HL-60 (cell line): ENCODE measurements around the gene TNFAIP8L3.

Source experiments
- GABPA ChIP-seq: IDR thresholded peaks from 2 replicates; pipeline ENCODE4 v1.6.1; 2012; ENCODE audit warnings: low read depth
- POLR2AphosphoS5 ChIP-seq: IDR thresholded peaks from 2 replicates; pipeline ENCODE4 v1.6.1; 2012; ENCODE audit warnings: low read depth
- TF ChIP-seq, protein P1 (sequence below): IDR thresholded peaks from one replicate; pipeline ENCODE4 v1.5.1; 2011; ENCODE audit warnings: low read length, control low read depth, inconsistent platforms; ENCODE audit not compliant: insufficient read depth

- TF ChIP-seq, protein P1, sequence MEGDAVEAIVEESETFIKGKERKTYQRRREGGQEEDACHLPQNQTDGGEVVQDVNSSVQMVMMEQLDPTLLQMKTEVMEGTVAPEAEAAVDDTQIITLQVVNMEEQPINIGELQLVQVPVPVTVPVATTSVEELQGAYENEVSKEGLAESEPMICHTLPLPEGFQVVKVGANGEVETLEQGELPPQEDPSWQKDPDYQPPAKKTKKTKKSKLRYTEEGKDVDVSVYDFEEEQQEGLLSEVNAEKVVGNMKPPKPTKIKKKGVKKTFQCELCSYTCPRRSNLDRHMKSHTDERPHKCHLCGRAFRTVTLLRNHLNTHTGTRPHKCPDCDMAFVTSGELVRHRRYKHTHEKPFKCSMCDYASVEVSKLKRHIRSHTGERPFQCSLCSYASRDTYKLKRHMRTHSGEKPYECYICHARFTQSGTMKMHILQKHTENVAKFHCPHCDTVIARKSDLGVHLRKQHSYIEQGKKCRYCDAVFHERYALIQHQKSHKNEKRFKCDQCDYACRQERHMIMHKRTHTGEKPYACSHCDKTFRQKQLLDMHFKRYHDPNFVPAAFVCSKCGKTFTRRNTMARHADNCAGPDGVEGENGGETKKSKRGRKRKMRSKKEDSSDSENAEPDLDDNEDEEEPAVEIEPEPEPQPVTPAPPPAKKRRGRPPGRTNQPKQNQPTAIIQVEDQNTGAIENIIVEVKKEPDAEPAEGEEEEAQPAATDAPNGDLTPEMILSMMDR: no peak
- TF ChIP-seq POLR2AphosphoS5 (no peak), GABPA (no peak)
Observed at GRCh38 chr15:51075826-51076523, 18.7 kb downstream of the TNFAIP8L3 start.
